Stimulated activated effector memory CD8-positive, alpha-beta T cell treated with anti-CD3 and anti-CD28 coated beads, Interleukin-12 subunit alpha, Interleukin-12 subunit beta, amount 100 ng/mL, for 72 hours (primary cell): Measurements from ENCODE around the gene NAA16.
A peak's percentile ranks its signal among the peaks of the same experiment; 100 is the strongest.
"Not testable (repeated sequence)": the region's sequence is repeated elsewhere in the genome, so short reads cannot be mapped to it uniquely, and the experiment has no call there.

ENCODE experiments used
- ATAC-seq: fragments of 150-1000 bp; cut with Tn5 transposase; 2 replicates; pipeline ENCODE4 v1.10.0; 2021
- DNase-seq, 2 donors: peaks; one replicate each; pipeline ENCODE4 v3.0.0; 2021 to 2022; ENCODE audit warnings: low spot score in 2 of 2
- H3K27ac Mint-ChIP-seq: one replicate; pipeline ENCODE4 v1.8.0; 2022; ENCODE audit warnings: mild to moderate bottlenecking, mixed read lengths
- H3K36me3 Mint-ChIP-seq: one replicate; pipeline ENCODE4 v1.8.0; 2022; ENCODE audit warnings: mild to moderate bottlenecking, mixed read lengths
- H3K4me1 Mint-ChIP-seq: one replicate; pipeline ENCODE4 v1.8.0; 2022; ENCODE audit warnings: mixed read lengths
- H3K4me3 Mint-ChIP-seq: one replicate; pipeline ENCODE4 v1.8.0; 2022; ENCODE audit warnings: mild to moderate bottlenecking, mixed read lengths
- H3K9me3 Mint-ChIP-seq: one replicate; pipeline ENCODE4 v1.8.0; 2022; ENCODE audit warnings: mixed read lengths

NAA16 gene

GRCh38 chr13:41325752-41326151 is 14.7 kb downstream of the NAA16 start:
- Mint-ChIP-seq H3K4me3 (no peak overlapping the region), H3K4me1 (peaks cover 29% of the 10 kb centered on the region), H3K9me3 (no peaks in the 10 kb centered on the region), H3K27ac (no peak overlapping the region), H3K36me3 (peaks cover 82% of the 10 kb centered on the region)
- ATAC-seq (no peak), DNase-seq (no peak)

GRCh38 chr13:41326661-41327060 is 15.6 kb downstream of the NAA16 start:
- peaks cover 29% of the 10 kb centered on the region for H3K4me1 Mint-ChIP-seq
- no peak overlapping the region for H3K4me3 Mint-ChIP-seq
- peaks cover 83% of the 10 kb centered on the region for H3K36me3 Mint-ChIP-seq
- H3K9me3 Mint-ChIP-seq: no peaks in the 10 kb centered on the region
- ATAC-seq: no peak
- no peak for DNase-seq
- no peak overlapping the region for H3K27ac Mint-ChIP-seq

GRCh38 chr13:41327994-41328790 is 17.1 kb downstream of the NAA16 start:
- Mint-ChIP-seq H3K4me3 (no peak overlapping the region), H3K4me1 (peaks cover 22% of the 10 kb centered on the region), H3K9me3 (no peaks in the 10 kb centered on the region), H3K27ac (no peak overlapping the region), H3K36me3 (peaks cover 92% of the 10 kb centered on the region)
- no peak for DNase-seq
- no peak for ATAC-seq

GRCh38 chr13:41332829-41333228 is 21.8 kb downstream of the NAA16 start:
- Mint-ChIP-seq H3K36me3 (peaks cover 79% of the 10 kb centered on the region), H3K4me3 (no peak overlapping the region), H3K27ac (no peak overlapping the region), H3K4me1 (peaks cover 9% of the 10 kb centered on the region), H3K9me3 (no peaks in the 10 kb centered on the region)
- no peak for ATAC-seq
- no peak for DNase-seq

- Mint-ChIP-seq H3K4me1 (no peaks in the 10 kb centered on the region), H3K36me3 (peaks cover 72% of the 10 kb centered on the region), H3K4me3 (no peak overlapping the region), H3K9me3 (no peaks in the 10 kb centered on the region), H3K27ac (no peak overlapping the region)
- ATAC-seq (no peak), DNase-seq (no peak)
Measured at GRCh38 chr13:41334810-41335209, 23.7 kb downstream of the NAA16 start.

- ATAC-seq: no peak
- H3K36me3 Mint-ChIP-seq: peaks cover 62% of the 10 kb centered on the region
Measured at GRCh38 chr13:41344358-41344757, 33.3 kb downstream of the NAA16 start.

GRCh38 chr13:41345165-41345913 is 34.3 kb downstream of the NAA16 start:
- ATAC-seq: no peak
- H3K36me3 Mint-ChIP-seq: peaks cover 58% of the 10 kb centered on the region
- peaks cover 27% of the 10 kb centered on the region for H3K4me1 Mint-ChIP-seq
- no peak overlapping the region for H3K4me3 Mint-ChIP-seq
- H3K27ac Mint-ChIP-seq: no peak overlapping the region
- no peaks in the 10 kb centered on the region for H3K9me3 Mint-ChIP-seq
- DNase-seq: no peak

More at GRCh38 chr13:41344358-41344757, 33.3 kb downstream of the NAA16 start:
- H3K4me1 Mint-ChIP-seq: peaks cover 27% of the 10 kb centered on the region
- no peak for DNase-seq
- H3K4me3 Mint-ChIP-seq: no peak overlapping the region
- no peak overlapping the region for H3K27ac Mint-ChIP-seq
- H3K9me3 Mint-ChIP-seq: no peaks in the 10 kb centered on the region

- H3K9me3 Mint-ChIP-seq: no peaks in the 10 kb centered on the region
- peak overlapping the region; percentile 50 for H3K27ac Mint-ChIP-seq
- DNase-seq (no peak), ATAC-seq (no peak)
- H3K4me1 Mint-ChIP-seq: peaks cover 27% of the 10 kb centered on the region
- no peak overlapping the region for H3K4me3 Mint-ChIP-seq
- peaks cover 51% of the 10 kb centered on the region for H3K36me3 Mint-ChIP-seq
Measured at GRCh38 chr13:41345914-41346589, 35.0 kb downstream of the NAA16 start.

- peak overlapping the region; percentile 92 for H3K27ac Mint-ChIP-seq
- peaks cover 24% of the 10 kb centered on the region for H3K36me3 Mint-ChIP-seq
- DNase-seq (peak; percentile 35 to 64), ATAC-seq (peak; percentile 80)
- peak overlapping the region; percentile 26 for H3K4me3 Mint-ChIP-seq
- H3K4me1 Mint-ChIP-seq: peaks cover 33% of the 10 kb centered on the region
- no peaks in the 10 kb centered on the region for H3K9me3 Mint-ChIP-seq
Measured at GRCh38 chr13:41352935-41353840, 42.1 kb downstream of the NAA16 start.

- Mint-ChIP-seq H3K27ac (peak overlapping the region; percentile 92), H3K9me3 (no peaks in the 10 kb centered on the region), H3K4me1 (peaks cover 33% of the 10 kb centered on the region), H3K36me3 (peaks cover 24% of the 10 kb centered on the region), H3K4me3 (no peak overlapping the region)
- DNase-seq: no peak
- no peak for ATAC-seq
Measured at GRCh38 chr13:41354416-41354815, 43.3 kb downstream of the NAA16 start.

- H3K36me3 Mint-ChIP-seq: peaks cover 41% of the 10 kb centered on the region
- peaks cover 33% of the 10 kb centered on the region for H3K4me1 Mint-ChIP-seq
Measured at GRCh38 chr13:41356385-41356648, 45.2 kb downstream of the NAA16 start.

GRCh38 chr13:41356786-41357185 is 45.7 kb downstream of the NAA16 start:
- no peak for DNase-seq
- peak; percentile 83 for ATAC-seq
- H3K4me3 Mint-ChIP-seq: peak overlapping the region; percentile 49
- H3K36me3 Mint-ChIP-seq: peaks cover 45% of the 10 kb centered on the region
- peak overlapping the region; percentile 94 for H3K27ac Mint-ChIP-seq
- no peaks in the 10 kb centered on the region for H3K9me3 Mint-ChIP-seq
- peaks cover 33% of the 10 kb centered on the region for H3K4me1 Mint-ChIP-seq

More at GRCh38 chr13:41356385-41356648, 45.2 kb downstream of the NAA16 start:
- ATAC-seq, H3K9me3 Mint-ChIP-seq, DNase-seq: not testable (repeated sequence)
- Mint-ChIP-seq H3K27ac (peak overlapping the region; percentile 94), H3K4me3 (peak overlapping the region; percentile 49)

- H3K9me3 Mint-ChIP-seq: no peaks in the 10 kb centered on the region
- peaks cover 14% of the 10 kb centered on the region for H3K4me1 Mint-ChIP-seq
- no peak overlapping the region for H3K4me3 Mint-ChIP-seq
- no peak for DNase-seq
- no peak for ATAC-seq
- H3K27ac Mint-ChIP-seq: no peak overlapping the region
- peaks cover 87% of the 10 kb centered on the region for H3K36me3 Mint-ChIP-seq
Measured at GRCh38 chr13:41361491-41361890, 50.4 kb downstream of the NAA16 start.

GRCh38 chr13:41364043-41364442 is 53.0 kb downstream of the NAA16 start:
- no peak for DNase-seq
- Mint-ChIP-seq H3K9me3 (no peaks in the 10 kb centered on the region), H3K4me1 (no peaks in the 10 kb centered on the region), H3K27ac (no peak overlapping the region), H3K36me3 (peaks cover 94% of the 10 kb centered on the region), H3K4me3 (no peak overlapping the region)
- no peak for ATAC-seq

GRCh38 chr13:41365631-41366030 is 54.6 kb downstream of the NAA16 start:
- Mint-ChIP-seq H3K9me3 (no peaks in the 10 kb centered on the region), H3K4me1 (no peaks in the 10 kb centered on the region), H3K4me3 (no peak overlapping the region), H3K36me3 (peaks cover 92% of the 10 kb centered on the region), H3K27ac (no peak overlapping the region)
- DNase-seq (no peak), ATAC-seq (no peak)
